KMS-11 (cell line): ENCODE results near the gene BTBD9.

Experiments
- H2AFZ ChIP-seq: fragments of 200-600 bp; sonication (generic); 2 replicates; pipeline ENCODE4 v1.6.1; 2016; ENCODE audit warnings: antibody characterized with exemption, mixed run types, low read depth
- H3K27ac ChIP-seq: fragments of 200-600 bp; sonication (generic); 2 replicates; pipeline ENCODE4 v1.6.1; 2016; ENCODE audit warnings: mild to moderate bottlenecking, mixed run types
- H3K27me3 ChIP-seq: fragments of 200-600 bp; sonication (generic); 2 replicates; pipeline ENCODE4 v1.6.1; 2017; ENCODE audit warnings: mild to moderate bottlenecking, low read depth, mixed run types, moderate library complexity; ENCODE audit not compliant: insufficient read depth
- H3K36me3 ChIP-seq: fragments of 200-600 bp; sonication (generic); 2 replicates; pipeline ENCODE4 v1.6.1; 2017; ENCODE audit warnings: mild to moderate bottlenecking, mixed run types; ENCODE audit not compliant: insufficient read depth
- H3K4me1 ChIP-seq: fragments of 200-600 bp; sonication (generic); 2 replicates; pipeline ENCODE4 v1.6.1; 2016; ENCODE audit warnings: mild to moderate bottlenecking, low read depth, mixed run types; ENCODE audit not compliant: poor library complexity, severe bottlenecking
- H3K4me2 ChIP-seq: fragments of 200-600 bp; sonication (generic); 2 replicates; pipeline ENCODE4 v1.7.0; 2016; ENCODE audit warnings: mild to moderate bottlenecking, mixed run types
- H3K4me3 ChIP-seq: fragments of 200-600 bp; sonication (generic); IDR thresholded peaks from 2 replicates; pipeline ENCODE4 v1.6.1; 2017; ENCODE audit warnings: low read depth, low read length, mixed read lengths; ENCODE audit not compliant: insufficient read depth
- H3K79me2 ChIP-seq: fragments of 200-600 bp; sonication (generic); 2 replicates; pipeline ENCODE4 v1.6.1; 2016; ENCODE audit warnings: low read depth, mixed run types; ENCODE audit not compliant: insufficient read depth
- H3K9ac ChIP-seq: fragments of 200-600 bp; sonication (generic); 2 replicates; pipeline ENCODE4 v1.6.1; 2016; ENCODE audit warnings: mild to moderate bottlenecking, mixed run types
- H4K20me1 ChIP-seq: fragments of 200-600 bp; sonication (generic); 2 replicates; pipeline ENCODE4 v1.6.1; 2016; ENCODE audit warnings: mild to moderate bottlenecking, mixed run types; ENCODE audit not compliant: insufficient read depth
- CTCF ChIP-seq: fragments of 200-600 bp; sonication (generic); conservative IDR thresholded peaks from 2 replicates; pipeline ENCODE4 v1.6.1; 2017; ENCODE audit warnings: low read depth, mild to moderate bottlenecking, antibody characterized with exemption, low read length, moderate library complexity, mixed read lengths

BTBD9 gene

GRCh38 chr6:38281126-38281525 is 358.6 kb downstream of the BTBD9 start:
- Histone ChIP-seq H3K36me3 (no peaks in the 10 kb centered on the region), H4K20me1 (no peaks in the 10 kb centered on the region), H3K9ac (no peak overlapping the region), H3K79me2 (no peaks in the 10 kb centered on the region), H3K4me1 (no peaks in the 10 kb centered on the region), H3K27ac (no peak overlapping the region), H3K4me3 (no peak overlapping the region), H3K27me3 (no peaks in the 10 kb centered on the region), H2AFZ (no peak overlapping the region), H3K4me2 (no peak overlapping the region)
- TF ChIP-seq CTCF = no peak

GRCh38 chr6:38279963-38280588 is 359.7 kb downstream of the BTBD9 start:
- H3K4me1 ChIP-seq = no peaks in the 10 kb centered on the region
- H3K79me2 ChIP-seq = no peaks in the 10 kb centered on the region
- no peaks in the 10 kb centered on the region for H3K36me3 ChIP-seq
- H2AFZ ChIP-seq = no peak overlapping the region
- H3K27ac ChIP-seq = no peak overlapping the region
- H3K27me3 ChIP-seq = no peaks in the 10 kb centered on the region
- no peak overlapping the region for H3K4me2 ChIP-seq
- no peak overlapping the region for H3K4me3 ChIP-seq
- no peaks in the 10 kb centered on the region for H4K20me1 ChIP-seq
- TF ChIP-seq CTCF = no peak
- H3K9ac ChIP-seq = no peak overlapping the region

GRCh38 chr6:38279423-38279822 is 360.3 kb downstream of the BTBD9 start:
- Histone ChIP-seq H3K4me2 (no peak overlapping the region), H3K36me3 (no peaks in the 10 kb centered on the region), H3K79me2 (no peaks in the 10 kb centered on the region), H3K27me3 (no peaks in the 10 kb centered on the region), H4K20me1 (no peaks in the 10 kb centered on the region), H2AFZ (no peak overlapping the region), H3K4me3 (no peak overlapping the region), H3K4me1 (no peaks in the 10 kb centered on the region), H3K9ac (no peak overlapping the region), H3K27ac (no peak overlapping the region)
- no peak for TF ChIP-seq CTCF

- H3K27me3 ChIP-seq = no peaks in the 10 kb centered on the region
- H3K79me2 ChIP-seq = no peaks in the 10 kb centered on the region
- H3K9ac ChIP-seq = no peak overlapping the region
- H2AFZ ChIP-seq = no peak overlapping the region
- H3K4me1 ChIP-seq = peaks cover 6% of the 10 kb centered on the region
- no peaks in the 10 kb centered on the region for H3K36me3 ChIP-seq
- H3K27ac ChIP-seq = no peak overlapping the region
- no peak overlapping the region for H3K4me2 ChIP-seq
- TF ChIP-seq CTCF = no peak
- no peak overlapping the region for H3K4me3 ChIP-seq
- H4K20me1 ChIP-seq = no peaks in the 10 kb centered on the region
Observed at GRCh38 chr6:38273325-38273724, 366.4 kb downstream of the BTBD9 start.
